HepG2 (cell line): ENCODE measurements around the gene TXN2.

Experiments
- CENPX ChIP-seq: sonication (generic); formaldehyde crosslinking; IDR thresholded peaks from 2 replicates; pipeline ENCODE4 v1.9.0; 2021; ENCODE audit warnings: mild to moderate bottlenecking, missing genetic modification reagents, moderate library complexity
- ESRRA ChIP-seq: sonication (generic); formaldehyde crosslinking; IDR thresholded peaks from 2 replicates; pipeline ENCODE4 v1.5.1; 2020; ENCODE audit warnings: mild to moderate bottlenecking, low read depth, missing genetic modification reagents
- PHF8 ChIP-seq: sonication (generic); formaldehyde crosslinking; IDR thresholded peaks from 2 replicates; pipeline ENCODE4 v1.5.0; 2020; ENCODE audit warnings: missing genetic modification reagents
- POLR2A ChIP-seq, 2 experiments: IDR thresholded peaks; 2 replicates each; pipeline ENCODE4 v1.6.1; 2011; ENCODE audit warnings: low read depth in 2 of 2, low read length in 2 of 2, mild to moderate bottlenecking in 1 of 2, moderate library complexity in 1 of 2; ENCODE audit not compliant: insufficient read depth in 1 of 2
- RAD51 ChIP-seq: fragments of 450-650 bp; IDR thresholded peaks from 2 replicates; pipeline ENCODE4 v1.6.1; 2016; ENCODE audit warnings: borderline replicate concordance
- TAF1 ChIP-seq: sonication (generic); formaldehyde crosslinking; IDR thresholded peaks from 2 replicates; pipeline ENCODE4 v1.4.0; 2020; ENCODE audit warnings: missing genetic modification reagents
- ZFP41 ChIP-seq: sonication (generic); formaldehyde crosslinking; IDR thresholded peaks from 2 replicates; pipeline ENCODE4 v1.4.0; 2020; ENCODE audit warnings: mild to moderate bottlenecking, missing genetic modification reagents, borderline replicate concordance
- ZNF264 ChIP-seq: sonication (generic); formaldehyde crosslinking; IDR thresholded peaks from 2 replicates; pipeline ENCODE4 v1.4.0; 2020; ENCODE audit warnings: missing genetic modification reagents
- ZNF33A ChIP-seq: sonication (generic); formaldehyde crosslinking; IDR thresholded peaks from 2 replicates; pipeline ENCODE4 v1.5.1; 2020; ENCODE audit warnings: missing genetic modification reagents, mild to moderate bottlenecking, moderate library complexity, borderline replicate concordance
- ZNF501 ChIP-seq: sonication (generic); formaldehyde crosslinking; IDR thresholded peaks from 2 replicates; pipeline ENCODE4 v1.5.1; 2020; ENCODE audit warnings: mild to moderate bottlenecking, moderate library complexity, missing genetic modification reagents

DNA sequence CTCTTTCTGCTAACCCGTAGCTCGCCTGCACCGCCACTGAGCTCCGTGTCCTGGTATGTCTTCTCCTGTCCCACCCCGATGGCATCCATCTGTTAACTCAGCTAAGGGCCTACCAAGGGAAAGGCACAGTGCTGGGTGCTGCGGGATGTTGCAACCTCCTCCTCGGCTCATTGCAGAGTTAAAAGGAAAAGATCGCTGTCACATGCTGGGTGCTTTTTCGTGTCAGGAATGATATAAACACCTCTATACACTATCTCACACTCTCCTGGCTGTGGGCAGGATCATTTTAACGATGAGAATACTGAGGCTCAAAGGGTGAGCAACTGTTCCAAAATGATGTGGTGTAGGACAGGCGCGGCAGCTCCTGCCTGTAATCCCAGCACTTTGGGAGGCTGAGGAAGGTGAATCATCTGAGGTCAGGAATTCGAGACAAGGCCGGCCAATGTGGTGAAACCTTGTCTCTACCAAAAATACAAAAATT, 10.1 kb downstream of the TXN2 start:
- TF ChIP-seq ZNF264 (CRISPR knock-in tag) (no peak), TAF1 (no peak), ZFP41 (CRISPR knock-in tag) (no peak), ZNF33A (no peak), POLR2A (IDR thresholded peaks at IDR 0.05; ENCODE audit: insufficient read depth in 1 of 2, low read depth in 2 of 2, low read length in 2 of 2) (no peak), CENPX (CRISPR knock-in tag) (no peak), ZNF501 (no peak), RAD51 (no peak), ESRRA (CRISPR knock-in tag) (no peak), PHF8 (CRISPR knock-in tag) (no peak)
